ENCODE data around the gene MRPL9. TPM values are rescaled to one million over a fixed set of nuclear protein-coding genes. Genes with fewer than 3 reads are reported as not detected.
A peak's percentile ranks its signal among the peaks of the same experiment; 100 is the strongest.

MRPL9 gene
- polyA plus RNA-seq (ENCODE audit: low read depth in 6 of 6) = 100 to 1,000 TPM; 126 to 160 (median 142) TPM

DNA sequence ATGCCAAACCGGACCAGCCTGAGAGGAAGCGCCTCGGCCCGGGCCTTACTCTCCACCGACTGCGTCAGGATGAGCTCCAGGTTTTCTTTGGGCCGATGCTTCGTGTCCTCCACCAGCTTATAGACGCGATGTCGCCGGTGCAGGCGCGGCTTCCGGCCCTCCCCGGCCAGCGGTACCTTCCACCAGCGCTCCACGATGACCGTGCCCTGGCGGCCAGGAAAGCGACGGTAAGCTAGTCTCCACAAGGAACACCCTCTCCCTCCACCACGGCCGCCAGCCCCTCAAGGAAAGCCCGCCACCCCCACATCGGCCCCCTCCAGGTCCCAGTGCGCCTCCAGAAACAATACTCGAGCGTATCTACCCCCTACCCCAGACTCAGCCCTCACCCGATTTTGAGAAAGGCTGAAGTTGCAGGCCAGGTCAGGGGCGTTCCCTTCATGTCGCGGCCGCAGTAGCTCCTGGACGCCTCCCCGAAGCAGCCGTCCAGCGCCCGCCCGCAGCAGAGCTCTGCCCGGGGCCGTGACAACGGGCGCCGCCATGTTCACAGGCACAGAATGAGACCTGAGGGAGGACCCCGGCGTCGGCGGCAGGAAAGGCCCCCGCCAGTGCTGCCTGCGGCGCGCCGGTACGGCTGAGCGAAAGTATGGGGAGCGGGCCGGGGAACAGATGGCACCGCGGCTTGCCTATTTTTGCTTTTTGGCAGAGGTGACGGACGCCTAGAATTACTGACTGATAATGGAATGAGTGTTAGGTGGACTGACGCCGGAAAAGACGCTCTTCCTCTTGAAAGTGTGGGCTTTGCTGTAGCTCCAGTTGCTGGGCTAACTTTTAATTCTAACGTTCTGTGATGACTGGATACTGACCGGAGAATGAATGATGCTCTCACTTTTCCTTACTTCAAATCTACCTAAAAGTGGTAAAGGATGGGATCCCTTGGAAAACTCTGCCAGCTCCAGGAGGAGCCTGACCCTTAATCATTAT, at the start of gene MRPL9:
TSS of gene MRPL9 (minus strand) at position 556 of the 981 bp plus-strand sequence. CDS start at position 539, 17 bp downstream.
- Mint-ChIP-seq H3K4me1 (peaks cover 18 to 29% (median 24%) of the 10 kb centered on the region in 3 donors), H3K4me3 (peak within 1 kb of the TSS; percentile 92 to 98 (median 95)), H3K27me3 (no peaks in the 10 kb centered on the region), H3K27ac (peak within 1 kb of the TSS; percentile 86 to 97 (median 96)), H3K36me3 (peaks cover 0 to 7% of the 10 kb centered on the region in 2 donors), H3K9me3 (no peaks in the 10 kb centered on the region)
- peak; percentile 81 for DNase-seq
- peak; percentile 98 to 99 for ATAC-seq (ENCODE audit: low read depth in 2 of 2)

DNA sequence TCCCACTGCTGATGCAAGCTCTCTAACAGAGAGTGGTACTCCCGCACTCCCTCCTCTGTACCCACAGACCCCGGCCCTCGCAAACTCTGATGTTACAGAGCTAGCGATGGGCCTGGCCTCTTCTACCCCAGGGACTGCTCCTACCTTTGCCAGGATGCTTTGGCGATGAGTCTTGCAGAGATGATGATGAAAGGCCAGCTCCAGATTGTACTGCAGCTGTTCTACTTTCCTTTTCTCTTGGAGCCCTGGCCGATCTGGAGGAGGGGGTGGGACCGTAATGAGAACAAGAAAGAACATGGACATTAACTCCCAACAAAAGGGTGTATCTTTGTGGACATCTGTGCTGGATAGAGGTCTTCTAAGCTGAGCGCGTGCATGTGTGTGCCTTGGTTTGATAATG, 47.9 kb upstream of the MRPL9 start:
- peak overlapping the region in 1 of 6 donors; percentile 68 for H3K27ac Mint-ChIP-seq
- no peaks in the 10 kb centered on the region for H3K9me3 Mint-ChIP-seq
- no peak for DNase-seq
- H3K27me3 Mint-ChIP-seq = peaks cover 3 to 19% (median 5%) of the 10 kb centered on the region in 3 donors
- peaks cover 7 to 14% (median 11%) of the 10 kb centered on the region in 3 donors for H3K4me1 Mint-ChIP-seq
- ATAC-seq (ENCODE audit: low read depth in 2 of 2) = no peak
- no peak overlapping the region for H3K4me3 Mint-ChIP-seq
- H3K36me3 Mint-ChIP-seq = no peaks in the 10 kb centered on the region

DNA sequence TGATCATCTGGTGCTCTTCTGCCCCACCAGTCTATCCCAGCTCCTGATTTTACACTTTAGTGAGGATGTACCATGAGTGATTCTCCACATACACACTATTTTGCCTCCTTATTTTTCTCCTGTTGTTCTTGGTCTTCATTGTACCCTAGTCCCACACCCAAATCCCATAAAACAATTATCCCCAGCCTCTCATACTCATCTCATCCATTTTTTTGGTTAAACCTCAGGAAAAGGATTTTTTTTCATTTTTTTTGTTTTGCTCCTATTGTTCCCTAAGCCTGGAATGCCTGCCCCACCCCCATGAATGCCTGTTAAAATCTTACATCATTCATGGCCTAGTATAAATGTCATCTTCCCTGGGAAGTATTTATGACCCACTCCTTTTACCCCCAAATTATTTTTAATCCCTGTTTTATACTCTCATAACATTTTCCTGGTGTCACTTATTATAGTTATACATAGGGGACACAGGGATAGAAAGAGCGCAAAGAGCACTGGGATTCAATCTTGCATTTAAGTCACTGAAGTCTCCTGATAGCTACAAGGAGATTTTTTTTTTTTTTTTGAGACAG, 46.8 kb upstream of the MRPL9 start:
- DNase-seq = no peak
- Mint-ChIP-seq H3K4me1 (peaks cover 5 to 7% (median 6%) of the 10 kb centered on the region in 3 donors), H3K4me3 (no peak overlapping the region)

DNA sequence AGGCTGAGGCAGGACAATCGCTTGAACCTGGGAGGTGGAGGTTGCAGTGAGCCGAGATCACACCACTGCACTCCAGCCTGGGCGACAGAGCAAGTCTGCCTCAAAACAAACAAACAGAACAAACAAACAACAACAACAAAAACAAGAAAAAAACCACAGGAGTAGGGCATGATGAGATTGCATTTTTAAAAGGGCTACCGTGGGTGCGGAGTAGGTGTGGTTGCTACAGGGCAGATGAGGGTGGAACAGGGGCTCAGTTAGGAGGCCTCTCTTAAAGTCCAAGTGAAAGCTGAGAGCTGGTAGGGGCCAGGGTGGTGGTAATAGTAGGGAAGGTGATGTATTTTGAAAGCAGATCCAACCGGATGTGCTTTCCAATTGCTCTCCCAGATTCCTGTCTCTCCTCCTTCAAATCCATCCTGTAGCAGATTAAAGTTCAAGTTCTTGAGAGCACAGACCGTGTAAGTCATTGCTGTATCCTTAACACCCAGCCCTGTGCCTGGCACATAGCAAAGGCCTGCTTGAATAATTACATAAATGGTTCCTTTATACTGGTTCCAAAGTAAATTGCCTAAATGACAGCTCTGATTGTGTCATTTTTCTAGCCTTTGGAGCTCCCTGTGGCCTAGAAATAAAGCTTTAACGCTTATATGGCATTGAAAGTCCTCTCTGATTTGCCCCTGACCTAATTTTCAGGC, 46.1 kb upstream of the MRPL9 start:
- H3K27ac Mint-ChIP-seq = no peak overlapping the region
- DNase-seq = no peak
- H3K9me3 Mint-ChIP-seq = no peaks in the 10 kb centered on the region
- peaks cover 6 to 11% (median 10%) of the 10 kb centered on the region in 3 donors for H3K4me1 Mint-ChIP-seq
- no peak for ATAC-seq (ENCODE audit: low read depth in 2 of 2)
- H3K4me3 Mint-ChIP-seq = no peak overlapping the region
- peaks cover 0 to 7% (median 0%) of the 10 kb centered on the region in 3 donors for H3K27me3 Mint-ChIP-seq
- no peaks in the 10 kb centered on the region for H3K36me3 Mint-ChIP-seq

More for the DNA sequence above, 46.8 kb upstream of the MRPL9 start:
- Mint-ChIP-seq H3K36me3 (no peaks in the 10 kb centered on the region), H3K27ac (no peak overlapping the region), H3K9me3 (no peaks in the 10 kb centered on the region), H3K27me3 (peaks cover 0 to 13% (median 5%) of the 10 kb centered on the region in 3 donors)
- ATAC-seq (ENCODE audit: low read depth in 2 of 2) = no peak

DNA sequence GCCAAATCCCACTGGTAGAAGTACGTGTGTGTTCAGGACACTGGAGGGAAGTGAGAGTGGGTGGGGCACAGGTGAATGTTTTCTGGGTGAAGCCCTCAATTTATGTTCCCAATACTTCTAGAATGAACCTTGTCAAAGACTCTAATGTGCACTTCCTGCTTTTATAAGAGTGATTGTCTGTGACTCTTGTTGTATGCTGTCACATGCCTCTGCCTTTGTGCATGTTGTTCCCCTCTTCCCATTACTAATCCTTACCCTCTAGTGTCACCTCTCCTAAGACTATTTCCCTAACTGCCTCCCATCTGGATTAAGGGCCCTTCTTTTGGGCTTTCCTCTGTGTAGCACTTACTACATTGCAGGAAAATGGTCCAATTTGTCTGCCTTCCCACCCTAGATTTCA, 44.5 kb upstream of the MRPL9 start:
- H3K9me3 Mint-ChIP-seq = no peaks in the 10 kb centered on the region
- DNase-seq (no peak), ATAC-seq (ENCODE audit: low read depth in 2 of 2) (no peak)
- H3K4me3 Mint-ChIP-seq = no peak overlapping the region
- H3K27ac Mint-ChIP-seq = no peak overlapping the region
- H3K27me3 Mint-ChIP-seq = peaks cover 9 to 13% (median 10%) of the 10 kb centered on the region in 3 donors
- H3K4me1 Mint-ChIP-seq = peaks cover 17 to 20% (median 17%) of the 10 kb centered on the region in 3 donors
- no peaks in the 10 kb centered on the region for H3K36me3 Mint-ChIP-seq

DNA sequence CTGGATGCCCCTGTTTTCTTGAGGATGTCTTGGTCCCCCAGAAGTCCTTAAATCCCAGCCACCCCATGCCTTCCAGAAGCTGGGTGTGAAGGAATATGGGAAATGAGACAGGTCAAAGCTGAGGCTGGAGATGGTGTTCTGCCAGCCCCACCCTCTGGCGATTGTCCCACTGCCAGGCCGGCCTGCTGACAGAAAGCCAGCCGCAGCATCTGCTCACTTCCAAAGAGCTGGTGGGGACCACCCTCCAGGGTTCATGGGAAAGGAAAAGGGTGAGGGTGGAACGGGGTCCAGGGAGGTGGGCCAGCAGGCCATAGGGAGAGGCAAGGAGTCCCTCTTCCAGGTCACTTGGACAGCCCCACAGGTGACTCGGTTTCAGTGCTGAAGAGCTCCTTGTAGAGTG, 43.8 kb upstream of the MRPL9 start:
- DNase-seq (no peak), ATAC-seq (ENCODE audit: low read depth in 2 of 2) (no peak)
- no peak overlapping the region for H3K4me3 Mint-ChIP-seq
- H3K36me3 Mint-ChIP-seq = no peaks in the 10 kb centered on the region
- H3K27me3 Mint-ChIP-seq = peaks cover 9 to 15% (median 14%) of the 10 kb centered on the region in 3 donors
- H3K9me3 Mint-ChIP-seq = no peaks in the 10 kb centered on the region
- H3K4me1 Mint-ChIP-seq = peaks cover 17 to 20% (median 17%) of the 10 kb centered on the region in 3 donors
- H3K27ac Mint-ChIP-seq = no peak overlapping the region

DNA sequence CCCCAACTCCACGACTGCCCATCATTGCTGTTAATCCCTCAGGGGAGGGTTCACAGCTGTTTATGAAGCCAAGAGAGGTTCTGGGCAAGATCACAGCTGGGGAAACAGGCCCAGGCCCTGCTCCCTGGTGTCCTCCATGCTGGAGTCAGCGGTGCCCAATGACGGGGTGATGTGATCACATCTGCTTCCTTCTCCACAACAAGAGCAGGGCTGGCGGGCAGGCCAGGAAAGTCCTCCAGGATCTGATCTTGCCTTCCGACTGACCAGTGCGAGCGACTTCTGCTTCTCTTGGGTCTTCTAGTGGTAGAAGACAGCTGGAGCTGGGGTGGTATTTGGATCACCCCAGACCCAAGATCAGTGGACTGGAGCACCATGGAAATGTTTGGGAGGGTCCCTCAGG, 42.9 kb upstream of the MRPL9 start:
- H3K4me3 Mint-ChIP-seq = no peak overlapping the region
- H3K4me1 Mint-ChIP-seq = peaks cover 17 to 20% (median 17%) of the 10 kb centered on the region in 3 donors
- H3K27ac Mint-ChIP-seq = no peak overlapping the region
- H3K9me3 Mint-ChIP-seq = no peaks in the 10 kb centered on the region
- no peak for DNase-seq
- no peak for ATAC-seq (ENCODE audit: low read depth in 2 of 2)
- no peaks in the 10 kb centered on the region for H3K36me3 Mint-ChIP-seq
- peaks cover 9 to 17% (median 14%) of the 10 kb centered on the region in 3 donors for H3K27me3 Mint-ChIP-seq

DNA sequence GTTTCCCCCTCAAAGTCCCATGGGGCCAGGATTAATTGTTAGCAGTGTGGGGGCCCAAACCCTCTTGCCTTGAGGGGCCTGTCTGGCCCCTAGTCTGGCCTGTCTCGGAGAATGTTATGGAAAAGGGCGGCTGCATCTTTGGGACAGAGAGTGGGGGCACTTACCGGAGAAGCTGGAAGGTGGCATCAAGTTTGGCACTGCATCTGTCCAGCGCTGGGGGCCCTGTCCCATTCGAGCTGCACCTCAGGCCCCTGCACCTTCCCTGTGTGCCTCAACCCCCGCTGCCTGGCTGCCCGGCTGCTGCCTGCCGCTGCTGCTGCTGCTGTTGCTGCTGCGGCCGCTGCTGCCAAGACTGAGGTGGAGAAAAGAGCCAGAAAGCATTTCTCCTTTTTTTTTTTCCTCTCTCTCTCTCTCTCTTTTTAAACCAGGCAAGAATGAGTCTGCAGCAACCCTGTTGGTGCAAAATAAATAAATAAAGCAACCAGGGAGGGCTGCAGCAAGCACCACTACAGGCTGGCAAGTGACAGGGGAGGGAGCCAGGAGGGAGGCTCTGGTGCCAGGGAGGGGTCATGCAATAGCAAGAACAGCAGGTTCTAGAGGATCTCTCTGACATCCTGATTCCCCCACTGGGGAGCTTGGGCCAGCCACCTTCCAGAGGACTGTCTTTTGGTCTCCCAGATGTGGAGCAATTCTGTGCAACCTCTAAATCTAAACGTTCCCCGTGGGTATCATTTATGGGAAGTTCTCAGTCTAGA, 41.9 kb upstream of the MRPL9 start, which contains the start of gene LINGO4:
TSS of gene LINGO4 (minus strand) at position 354 of the 755 bp plus-strand sequence. CDS start 2,715 bp downstream, outside the sequence.
- H3K27me3 Mint-ChIP-seq = peaks cover 13 to 24% (median 21%) of the 10 kb centered on the region in 3 donors
- H3K4me3 Mint-ChIP-seq = no peak within 1 kb of the TSS
- DNase-seq (no peak), ATAC-seq (ENCODE audit: low read depth in 2 of 2) (no peak)
- no peaks in the 10 kb centered on the region for H3K36me3 Mint-ChIP-seq
- H3K4me1 Mint-ChIP-seq = peaks cover 20 to 24% (median 23%) of the 10 kb centered on the region in 3 donors
- H3K9me3 Mint-ChIP-seq = no peaks in the 10 kb centered on the region
- no peak within 1 kb of the TSS for H3K27ac Mint-ChIP-seq

DNA sequence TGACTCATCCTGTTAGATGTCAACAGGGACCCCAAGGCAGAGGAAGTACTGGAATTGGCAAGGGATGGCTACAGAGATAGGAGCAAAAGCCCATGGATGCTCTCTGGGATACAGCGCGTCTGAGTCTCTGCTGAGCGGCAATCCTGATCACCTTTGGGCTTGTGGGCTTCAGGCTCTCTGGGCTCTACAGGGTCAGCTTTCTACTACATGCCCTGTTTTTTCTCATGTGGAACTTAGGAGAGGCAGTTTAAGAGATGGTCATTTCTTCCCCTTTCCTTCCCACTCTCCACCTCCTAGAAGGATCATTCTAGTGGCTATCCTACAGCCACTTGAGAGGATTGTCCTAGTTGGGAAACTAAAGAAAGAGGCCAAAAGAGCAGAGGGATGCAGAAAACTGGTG, 40.6 kb upstream of the MRPL9 start:
- Mint-ChIP-seq H3K4me1 (peaks cover 20 to 25% (median 24%) of the 10 kb centered on the region in 3 donors), H3K4me3 (no peak overlapping the region), H3K36me3 (peaks cover 0 to 4% of the 10 kb centered on the region in 2 donors), H3K9me3 (no peaks in the 10 kb centered on the region), H3K27ac (no peak overlapping the region), H3K27me3 (peaks cover 20 to 37% (median 34%) of the 10 kb centered on the region in 3 donors)
- DNase-seq (no peak), ATAC-seq (ENCODE audit: low read depth in 2 of 2) (no peak)

DNA sequence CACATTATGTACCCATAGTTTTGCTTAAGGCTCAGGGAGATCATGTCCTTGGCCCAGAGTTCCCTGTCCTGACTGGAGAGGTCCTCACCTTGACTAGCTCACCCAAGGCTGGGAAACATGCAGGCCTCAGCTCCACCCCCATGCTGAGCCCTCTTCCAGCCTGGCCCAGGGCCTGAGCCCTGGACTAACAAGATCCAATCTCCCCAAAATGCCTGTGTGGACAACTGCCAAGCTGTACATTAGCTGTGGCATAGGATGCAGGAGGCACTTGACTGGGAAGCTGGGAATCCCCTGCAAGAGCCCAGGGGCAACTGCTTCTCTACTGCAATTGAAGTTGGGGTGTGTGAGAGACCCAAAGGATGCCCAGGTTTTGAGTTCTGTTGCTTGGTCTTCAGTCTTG, 39.9 kb upstream of the MRPL9 start:
- H3K27ac Mint-ChIP-seq = peak overlapping the region in 1 of 6 donors; percentile 6
- H3K9me3 Mint-ChIP-seq = no peaks in the 10 kb centered on the region
- H3K27me3 Mint-ChIP-seq = peaks cover 20 to 40% (median 35%) of the 10 kb centered on the region in 3 donors
- peaks cover 0 to 4% of the 10 kb centered on the region in 2 donors for H3K36me3 Mint-ChIP-seq
- DNase-seq = no peak
- no peak for ATAC-seq (ENCODE audit: low read depth in 2 of 2)
- H3K4me1 Mint-ChIP-seq = peaks cover 20 to 25% (median 24%) of the 10 kb centered on the region in 3 donors
- H3K4me3 Mint-ChIP-seq = no peak overlapping the region

DNA sequence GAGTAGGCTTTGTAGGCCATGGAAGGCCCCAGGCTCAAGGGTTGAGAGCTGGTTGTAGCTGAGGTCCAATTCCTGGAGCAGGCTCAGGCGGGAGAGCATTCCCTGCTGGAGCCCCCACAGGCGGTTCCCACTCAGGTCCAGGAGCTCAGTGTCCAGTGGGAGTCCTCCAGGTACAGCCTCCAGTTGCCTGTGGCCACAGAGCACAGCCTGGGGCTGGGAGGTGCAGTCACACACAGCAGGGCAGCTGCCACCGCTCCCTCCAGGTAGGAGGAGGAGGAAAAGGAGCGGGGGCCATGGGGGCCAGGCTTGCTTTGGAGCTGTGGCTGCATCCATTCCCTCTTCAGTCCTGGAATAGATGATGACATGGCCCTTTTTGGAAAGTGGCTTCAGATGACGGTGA, 39.1 kb upstream of the MRPL9 start:
- Mint-ChIP-seq H3K4me1 (peaks cover 15 to 19% (median 19%) of the 10 kb centered on the region in 3 donors), H3K4me3 (no peak overlapping the region), H3K36me3 (peaks cover 0 to 4% of the 10 kb centered on the region in 2 donors), H3K27me3 (peaks cover 20 to 40% (median 35%) of the 10 kb centered on the region in 3 donors), H3K9me3 (no peaks in the 10 kb centered on the region), H3K27ac (no peak overlapping the region)
- no peak for DNase-seq
- ATAC-seq (ENCODE audit: low read depth in 2 of 2) = no peak

DNA sequence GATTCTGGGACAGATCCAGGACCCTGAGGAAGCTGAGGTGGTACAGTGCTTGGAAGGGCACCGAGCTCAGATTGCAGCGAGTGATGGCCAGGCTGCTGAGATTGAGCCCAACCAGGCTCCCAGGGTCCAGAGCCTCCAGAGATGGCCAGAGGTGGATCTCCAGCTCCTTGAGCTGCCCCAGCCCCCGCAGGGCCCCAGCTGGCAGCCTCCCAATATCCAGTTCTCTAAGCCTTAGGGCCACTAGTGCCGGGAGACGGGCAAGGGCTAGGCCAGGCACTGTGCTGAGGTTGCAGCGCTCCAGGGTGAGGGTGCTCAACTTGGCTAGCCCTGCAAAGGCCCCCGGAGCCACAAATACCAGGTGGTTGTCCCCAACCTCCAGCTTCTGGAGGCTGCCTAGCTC, 38.5 kb upstream of the MRPL9 start:
- ATAC-seq (ENCODE audit: low read depth in 2 of 2) (no peak), DNase-seq (no peak)
- H3K36me3 Mint-ChIP-seq = peaks cover 0 to 4% of the 10 kb centered on the region in 2 donors
- no peaks in the 10 kb centered on the region for H3K9me3 Mint-ChIP-seq
- H3K4me3 Mint-ChIP-seq = no peak overlapping the region
- no peak overlapping the region for H3K27ac Mint-ChIP-seq
- H3K4me1 Mint-ChIP-seq = peaks cover 15 to 19% (median 19%) of the 10 kb centered on the region in 3 donors
- peaks cover 20 to 40% (median 35%) of the 10 kb centered on the region in 3 donors for H3K27me3 Mint-ChIP-seq

Data from naive B cell (primary cell).